Ascending aorta (tissue), 2 donors: ENCODE measurements around the gene MBNL1. TPM values are rescaled to one million over a fixed set of nuclear protein-coding genes. Genes with fewer than 3 reads are reported as not detected.
"Not testable (repeated sequence)": the region's sequence is repeated elsewhere in the genome, so short reads cannot be mapped to it uniquely, and the experiment has no call there.

Source experiments
- DNase-seq, 2 donors: peaks; one replicate each; pipeline ENCODE4 v3.0.0-alpha.2; 2019; ENCODE audit warnings: low spot score in 2 of 2
- H3K27ac ChIP-seq, 2 donors: fragments of 200-600 bp; sonication (generic); one replicate each; pipeline ENCODE4 v1.5.1; 2016 to 2017; ENCODE audit warnings: mild to moderate bottlenecking in 1 of 2
- H3K27me3 ChIP-seq: fragments of 200-600 bp; sonication (generic); one replicate; pipeline ENCODE4 v1.5.1; 2017
- H3K36me3 ChIP-seq, 2 donors: fragments of 200-600 bp; sonication (generic); one replicate each; pipeline ENCODE4 v1.5.1; 2016
- H3K4me1 ChIP-seq, 2 donors: fragments of 200-600 bp; sonication (generic); one replicate each; pipeline ENCODE4 v1.5.1; 2016 to 2017; ENCODE audit warnings: mild to moderate bottlenecking in 1 of 2
- H3K4me3 ChIP-seq, 2 donors: fragments of 200-600 bp; sonication (generic); one replicate each; pipeline ENCODE4 v1.5.1; 2016 to 2017; ENCODE audit warnings: mild to moderate bottlenecking in 1 of 2
- H3K9me3 ChIP-seq, 2 donors: fragments of 200-600 bp; sonication (generic); one replicate each; pipeline ENCODE4 v1.5.1; 2016
- intact Hi-C: fragments of 100-400 bp; cut with DNase I; formaldehyde crosslinking; loops from one replicate; pipeline ENCODE4 v1.15.1; 2023
- total RNA-seq: library from RNA; depleted of rRNA; stranded (reverse); fragments of >200 nt; gene quantifications from one replicate; pipeline ENCODE4 v1.1.0, GENCODE V29; 2016
- TF ChIP-seq, protein P1 (sequence below), 3 experiments: fragments of 200-600 bp in 2 of 3; fragments of 450-650 bp in 1 of 3; sonication (generic) in 2 of 3; IDR thresholded peaks; one replicate each; pipeline ENCODE4 v1.5.1; 2016 to 2019; ENCODE audit warnings: antibody characterized with exemption in 3 of 3, mild to moderate bottlenecking in 1 of 3, moderate library complexity in 1 of 3

Gene MBNL1
- total RNA-seq, 1 donor from 2014 or later = 350 TPM

DNA sequence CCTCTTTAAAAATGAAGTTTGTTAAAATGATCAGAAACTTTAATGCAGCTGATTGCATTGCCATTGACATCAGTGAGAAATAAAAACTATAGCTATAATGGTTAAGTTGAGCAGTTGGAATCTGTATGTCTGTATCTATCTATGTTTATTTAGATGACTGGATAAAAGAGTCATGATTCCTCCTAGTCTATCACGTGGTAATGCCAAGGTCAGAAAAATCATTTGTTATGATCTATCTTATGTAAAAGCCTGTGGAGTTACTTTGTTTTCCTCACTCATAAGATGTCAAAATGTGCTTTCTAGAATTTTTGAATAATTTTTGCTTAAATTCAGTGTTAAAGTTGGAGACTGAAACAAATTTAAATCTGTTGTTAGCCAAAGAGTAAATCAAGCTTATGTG, 63.3 kb downstream of the MBNL1 start:
- peaks cover 7 to 75% of the 10 kb centered on the region in 2 donors for H3K4me1 ChIP-seq
- peak overlapping the region; percentile 79 to 91 for H3K27ac ChIP-seq
- intact Hi-C loops = loop anchor here (5.0 kb wide), 1 partner anchor 70 kb away; no protein-coding TSS in a partner anchor
- H3K36me3 ChIP-seq = no peaks in the 10 kb centered on the region
- no peaks in the 10 kb centered on the region for H3K9me3 ChIP-seq
- TF ChIP-seq, protein P1, sequence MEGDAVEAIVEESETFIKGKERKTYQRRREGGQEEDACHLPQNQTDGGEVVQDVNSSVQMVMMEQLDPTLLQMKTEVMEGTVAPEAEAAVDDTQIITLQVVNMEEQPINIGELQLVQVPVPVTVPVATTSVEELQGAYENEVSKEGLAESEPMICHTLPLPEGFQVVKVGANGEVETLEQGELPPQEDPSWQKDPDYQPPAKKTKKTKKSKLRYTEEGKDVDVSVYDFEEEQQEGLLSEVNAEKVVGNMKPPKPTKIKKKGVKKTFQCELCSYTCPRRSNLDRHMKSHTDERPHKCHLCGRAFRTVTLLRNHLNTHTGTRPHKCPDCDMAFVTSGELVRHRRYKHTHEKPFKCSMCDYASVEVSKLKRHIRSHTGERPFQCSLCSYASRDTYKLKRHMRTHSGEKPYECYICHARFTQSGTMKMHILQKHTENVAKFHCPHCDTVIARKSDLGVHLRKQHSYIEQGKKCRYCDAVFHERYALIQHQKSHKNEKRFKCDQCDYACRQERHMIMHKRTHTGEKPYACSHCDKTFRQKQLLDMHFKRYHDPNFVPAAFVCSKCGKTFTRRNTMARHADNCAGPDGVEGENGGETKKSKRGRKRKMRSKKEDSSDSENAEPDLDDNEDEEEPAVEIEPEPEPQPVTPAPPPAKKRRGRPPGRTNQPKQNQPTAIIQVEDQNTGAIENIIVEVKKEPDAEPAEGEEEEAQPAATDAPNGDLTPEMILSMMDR (IDR thresholded peaks at IDR 0.05) = no peak
- H3K4me3 ChIP-seq = peak overlapping the region in 1 of 2 donors; percentile 9
- DNase-seq = no peak
- H3K27me3 ChIP-seq = no peaks in the 10 kb centered on the region

GRCh38 chr3:152333928-152334327, 65.2 kb downstream of the MBNL1 start:
- TF ChIP-seq, protein P1 (IDR thresholded peaks at IDR 0.05) = no peak
- no peak overlapping the region for H3K4me3 ChIP-seq
- intact Hi-C loops = loop anchor here (5.0 kb wide), 1 partner anchor 68 kb away; no protein-coding TSS in a partner anchor
- H3K27me3 ChIP-seq = no peaks in the 10 kb centered on the region
- H3K27ac ChIP-seq = peak overlapping the region; percentile 79 to 91
- no peak for DNase-seq
- H3K9me3 ChIP-seq = peaks cover 0 to 4% of the 10 kb centered on the region in 2 donors
- H3K4me1 ChIP-seq = peaks cover 7 to 66% of the 10 kb centered on the region in 2 donors
- H3K36me3 ChIP-seq = no peaks in the 10 kb centered on the region

- Histone ChIP-seq H3K4me3 (no peak overlapping the region), H3K4me1 (peaks cover 7 to 58% of the 10 kb centered on the region in 2 donors), H3K27ac (peak overlapping the region; percentile 58 to 91), H3K9me3 (peaks cover 0 to 4% of the 10 kb centered on the region in 2 donors), H3K27me3 (no peaks in the 10 kb centered on the region), H3K36me3 (no peaks in the 10 kb centered on the region)
- no peak for DNase-seq
- TF ChIP-seq, protein P1 (IDR thresholded peaks at IDR 0.05) = no peak
- intact Hi-C loops = loop anchor here (5.0 kb wide), 1 partner anchor 68 kb away; no protein-coding TSS in a partner anchor
These were observed 66.0 kb downstream of the MBNL1 start for GRCh38 chr3:152334761-152335160.

- Histone ChIP-seq H3K4me3 (no peak overlapping the region), H3K9me3 (peaks cover 0 to 4% of the 10 kb centered on the region in 2 donors), H3K4me1 (peaks cover 8 to 53% of the 10 kb centered on the region in 2 donors), H3K27me3 (no peaks in the 10 kb centered on the region), H3K36me3 (peaks cover 0 to 2% of the 10 kb centered on the region in 2 donors), H3K27ac (peak overlapping the region; percentile 58 to 91)
- no peak for DNase-seq
- TF ChIP-seq, protein P1 (IDR thresholded peaks at IDR 0.05) = no peak
- intact Hi-C loops = no loop called here
These were observed 66.5 kb downstream of the MBNL1 start for GRCh38 chr3:152335273-152335672.

DNA sequence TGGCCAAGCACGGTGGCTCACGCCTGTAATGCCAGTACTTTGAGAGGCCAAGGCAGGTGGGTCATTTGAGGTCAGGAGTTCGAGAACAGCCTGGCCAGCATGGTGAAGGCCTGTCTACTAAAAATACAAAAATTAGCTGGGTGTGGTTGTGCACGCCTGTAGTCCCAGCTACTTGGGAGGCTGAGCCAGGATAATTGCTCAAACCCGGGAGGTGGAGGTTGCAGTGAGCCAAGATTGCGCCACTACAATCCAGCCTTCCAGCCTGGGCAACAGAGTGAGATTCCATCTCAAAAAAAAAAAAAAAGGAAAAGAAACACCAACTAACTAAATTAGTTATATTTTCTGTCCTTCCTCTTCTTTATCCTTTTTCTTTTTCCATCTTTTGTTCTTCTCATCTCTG, 68.6 kb downstream of the MBNL1 start:
- intact Hi-C loops, H3K36me3 ChIP-seq, DNase-seq, H3K27me3 ChIP-seq, H3K9me3 ChIP-seq, H3K4me3 ChIP-seq: not testable (repeated sequence)
- peaks cover 7 to 47% of the 10 kb centered on the region in 2 donors for H3K4me1 ChIP-seq
- H3K27ac ChIP-seq = peak overlapping the region; percentile 58 to 91

- Histone ChIP-seq H3K27ac (peak overlapping the region; percentile 40 to 41), H3K9me3 (peaks cover 0 to 4% of the 10 kb centered on the region in 2 donors), H3K36me3 (peaks cover 4 to 9% of the 10 kb centered on the region in 2 donors), H3K4me3 (no peak overlapping the region), H3K4me1 (peaks cover 7 to 42% of the 10 kb centered on the region in 2 donors), H3K27me3 (no peaks in the 10 kb centered on the region)
- TF ChIP-seq, protein P1 (IDR thresholded peaks at IDR 0.05) = no peak
- DNase-seq = no peak
- intact Hi-C loops = no loop called here
These were observed 69.5 kb downstream of the MBNL1 start for GRCh38 chr3:152338159-152338720.
